Small intestine (tissue), 7 donors: ENCODE results near the gene GAB1. TPM values are rescaled to one million over a fixed set of nuclear protein-coding genes. Genes with fewer than 3 reads are reported as not detected.
"Not testable (repeated sequence)": the region's sequence is repeated elsewhere in the genome, so short reads cannot be mapped to it uniquely, and the experiment has no call there.

Source experiments
- DNase-seq, 2 donors: peaks; one replicate each; pipeline versions ENCODE4 v3.0.0 to v3.0.0-alpha.2; 2013
- FAIRE-seq: peaks from 2 replicates; lab custom pipeline; 2012; peaks lifted over from hg19 to GRCh38; lab: Jason Lieb, UNC
- H3K27ac ChIP-seq, 3 donors: one replicate each; pipeline ENCODE4 v1.5.1; 2013; ENCODE audit warnings: low read length in 2 of 3, mild to moderate bottlenecking in 2 of 3, control low read depth in 1 of 3, inconsistent platforms in 1 of 3, low read depth in 1 of 3, moderate library complexity in 1 of 3
- H3K27me3 ChIP-seq, 3 donors: one replicate each; pipeline ENCODE4 v1.6.1; 2013; ENCODE audit warnings: low read length in 3 of 3, inconsistent platforms in 1 of 3; ENCODE audit not compliant: control insufficient read depth in 3 of 3, insufficient read depth in 3 of 3
- H3K36me3 ChIP-seq, 3 donors: one replicate each; pipeline ENCODE4 v1.6.1; 2013; ENCODE audit warnings: low read length in 3 of 3, inconsistent platforms in 1 of 3, low read depth in 1 of 3, mild to moderate bottlenecking in 1 of 3, moderate library complexity in 1 of 3; ENCODE audit not compliant: control insufficient read depth in 3 of 3, insufficient read depth in 2 of 3
- H3K4me1 ChIP-seq, 3 donors: one replicate each; pipeline ENCODE4 v1.6.1; 2013; ENCODE audit warnings: low read length in 2 of 3, inconsistent platforms in 1 of 3, low read depth in 1 of 3, mild to moderate bottlenecking in 1 of 3, moderate library complexity in 1 of 3; ENCODE audit not compliant: control insufficient read depth in 3 of 3, insufficient read depth in 2 of 3
- H3K4me3 ChIP-seq, 3 donors: one replicate each; pipeline ENCODE4 v1.5.1; 2013; ENCODE audit warnings: low read length in 3 of 3, control low read depth in 1 of 3, inconsistent platforms in 1 of 3, low read depth in 1 of 3, mild to moderate bottlenecking in 1 of 3, moderate library complexity in 1 of 3
- H3K9me3 ChIP-seq, 2 donors: one replicate each; pipeline ENCODE4 v1.6.1; 2013; ENCODE audit warnings: low read depth in 1 of 2, low read length in 1 of 2; ENCODE audit not compliant: control insufficient read depth in 2 of 2, insufficient read depth in 1 of 2
- WGBS, 3 donors: extraction: QIAGEN DNeasy Blood & Tissue Kit; methylation state at CpG; one replicate each; pipeline ENCODE4 v1.1.7; 2013; 5-methylcytosine and 5-hydroxymethylcytosine counted together
- polyA plus RNA-seq, 4 donors: library from polyadenylated mRNA; stranded (reverse) in 3 of 4; unstranded in 1 of 4; fragments of 200-250 nt in 3 of 4; fragments of 120-200 nt in 1 of 4; gene quantifications; one replicate each; pipeline versions ENCODE4 v1.2.1 to v1.2.3, GENCODE V29; 2013
- donor health status: healthy with polysubstance abuse.
- donor health status: control.
- donor health status: control.
- donor health status: Bipolar disorder and iron deficiency.
- donor health status: healthy.

The GAB1 gene
- polyA plus RNA-seq, 4 donors = 3.5 to 71.7 (median 6.7) TPM

DNA sequence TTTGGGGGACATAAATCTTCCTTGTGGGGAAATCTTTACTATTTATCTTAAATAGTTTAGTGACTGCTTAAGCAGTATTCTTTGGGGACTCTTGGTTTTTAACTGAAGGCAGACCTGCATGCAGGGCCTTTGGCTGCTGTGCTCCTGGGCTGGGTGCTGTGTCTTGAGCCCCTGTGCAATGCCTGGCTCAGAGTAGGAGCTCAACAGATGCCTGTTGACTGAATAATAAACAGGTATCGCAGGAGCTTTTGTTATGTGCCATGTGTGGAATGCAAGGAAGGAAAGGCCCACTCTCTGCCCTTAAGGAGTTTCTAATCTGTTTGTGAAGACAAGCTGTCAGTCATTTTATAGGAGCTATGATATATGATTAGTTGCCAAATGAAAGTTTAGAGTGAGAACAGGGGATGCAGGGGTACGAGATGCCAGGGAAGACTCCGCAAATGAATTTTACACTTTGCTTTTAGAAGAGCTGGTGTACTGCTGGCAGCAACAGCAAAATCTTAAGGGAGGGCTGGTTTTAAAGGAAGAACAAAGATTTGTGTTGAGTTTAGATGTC lies 6.7 kb downstream of the GAB1 start:
- Histone ChIP-seq H3K27ac (no peak overlapping the region), H3K27me3 (no peaks in the 10 kb centered on the region), H3K36me3 (no peaks in the 10 kb centered on the region), H3K4me1 (peaks cover 0 to 28% (median 12%) of the 10 kb centered on the region in 3 donors), H3K4me3 (peak overlapping the region in 1 of 3 donors; percentile 3), H3K9me3 (no peaks in the 10 kb centered on the region)
- DNase-seq (no peak), FAIRE-seq (no peak)
- 88 to 92% (median 90%) methylated on average over 3 of the region's 3 CpGs for WGBS, 3 donors

DNA sequence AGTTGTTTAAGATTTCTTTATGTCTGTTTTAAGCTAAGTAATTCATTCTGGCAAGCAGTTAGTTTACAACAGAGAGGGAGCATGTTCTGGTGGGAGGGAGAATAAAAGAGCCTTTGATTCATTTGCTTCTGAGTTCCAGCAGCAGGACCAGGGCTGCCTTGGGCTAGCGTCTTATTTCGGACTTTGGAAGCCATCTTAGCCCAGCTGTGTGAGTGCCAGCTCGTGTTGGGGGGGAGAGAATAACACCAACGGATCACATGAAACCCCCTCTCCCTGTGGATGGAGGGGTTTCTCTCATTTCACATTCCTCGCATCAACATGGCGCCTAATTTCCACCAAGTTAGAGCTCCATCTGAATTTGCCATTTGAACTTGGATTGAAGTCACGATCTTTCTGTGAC lies 7.4 kb downstream of the GAB1 start:
- FAIRE-seq (no peak), DNase-seq (no peak)
- Histone ChIP-seq H3K27ac (peak overlapping the region in 2 of 3 donors; percentile 2 to 37), H3K4me1 (peaks cover 0 to 28% (median 12%) of the 10 kb centered on the region in 3 donors), H3K4me3 (no peak overlapping the region), H3K27me3 (no peaks in the 10 kb centered on the region), H3K9me3 (no peaks in the 10 kb centered on the region), H3K36me3 (no peaks in the 10 kb centered on the region)
- 72 to 83% (median 81%) methylated on average over 7 of the region's 7 CpGs for WGBS, 3 donors

DNA sequence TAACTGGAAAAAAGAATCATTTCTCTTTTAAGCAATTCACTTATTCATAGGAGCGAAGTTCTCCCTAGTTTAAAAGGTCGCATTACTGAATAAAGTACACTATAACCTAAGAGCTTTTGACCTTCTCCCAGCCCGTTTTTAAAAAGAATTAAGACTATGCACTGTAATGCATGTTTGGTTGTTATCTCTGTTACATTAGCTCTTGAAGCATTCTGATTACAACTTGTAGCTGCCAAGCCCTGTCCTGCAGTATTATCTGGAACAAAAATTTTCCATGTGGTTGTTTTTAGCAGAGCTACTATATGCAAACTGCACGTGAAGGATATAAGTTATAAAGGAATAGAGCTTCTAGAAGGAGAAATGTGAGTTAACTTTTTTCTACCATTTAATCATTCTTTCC lies 8.1 kb downstream of the GAB1 start:
- DNase-seq (no peak), FAIRE-seq (no peak)
- H3K9me3 ChIP-seq = no peaks in the 10 kb centered on the region
- peak overlapping the region in 1 of 3 donors; percentile 8 for H3K27ac ChIP-seq
- H3K36me3 ChIP-seq = no peaks in the 10 kb centered on the region
- peaks cover 0 to 25% (median 12%) of the 10 kb centered on the region in 3 donors for H3K4me1 ChIP-seq
- no peaks in the 10 kb centered on the region for H3K27me3 ChIP-seq
- WGBS, 3 donors = 34 to 51% (median 43%) methylated on average over 4 of the region's 4 CpGs
- no peak overlapping the region for H3K4me3 ChIP-seq

DNA sequence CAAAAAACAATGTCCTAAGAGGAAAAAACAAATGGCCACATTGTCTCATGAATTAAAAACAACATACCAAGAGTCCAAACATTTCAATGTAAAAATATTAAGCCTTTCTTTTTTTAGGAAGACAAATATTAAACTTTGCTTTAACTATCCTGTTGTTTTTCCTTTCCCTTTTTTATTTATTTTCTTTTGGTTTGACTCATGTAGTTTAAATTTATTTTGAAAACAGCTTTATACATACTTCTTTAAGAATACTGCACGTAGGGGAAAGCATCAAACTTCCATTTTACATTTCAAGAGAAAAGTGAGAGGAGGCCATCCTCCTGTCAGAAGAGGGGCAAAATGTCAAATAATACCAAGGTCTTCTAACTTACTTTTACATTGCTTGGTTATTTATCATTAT lies 8.7 kb downstream of the GAB1 start:
- H3K27me3 ChIP-seq = no peaks in the 10 kb centered on the region
- H3K4me3 ChIP-seq = no peak overlapping the region
- H3K4me1 ChIP-seq = peaks cover 0 to 21% (median 12%) of the 10 kb centered on the region in 3 donors
- 79 to 86% (median 80%) methylated on average over 1 of the region's 1 CpG for WGBS, 3 donors
- DNase-seq = no peak
- no peaks in the 10 kb centered on the region for H3K9me3 ChIP-seq
- FAIRE-seq = no peak
- no peaks in the 10 kb centered on the region for H3K36me3 ChIP-seq
- peak overlapping the region in 1 of 3 donors; percentile 8 for H3K27ac ChIP-seq

DNA sequence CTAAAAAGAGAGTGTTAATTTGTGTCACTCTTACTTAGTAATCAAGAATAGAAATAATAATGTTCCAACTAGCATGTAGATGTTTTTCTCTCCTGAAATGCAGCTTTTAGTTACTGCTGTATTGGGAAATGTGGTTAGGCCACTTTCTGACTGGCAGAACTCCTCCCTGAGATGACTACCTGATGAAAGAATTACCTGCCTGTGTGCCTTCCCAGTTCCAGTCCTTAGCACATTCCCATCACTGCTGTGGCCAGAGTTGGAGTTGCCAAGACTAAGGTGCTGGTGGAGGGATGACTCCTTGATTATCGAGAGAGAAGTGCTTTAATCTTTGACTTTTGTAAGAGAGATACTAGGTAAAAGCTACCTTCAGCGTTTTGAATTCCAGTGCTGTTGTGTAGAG lies 9.5 kb downstream of the GAB1 start:
- H3K27ac ChIP-seq = peak overlapping the region in 2 of 3 donors; percentile 8 to 49
- no peaks in the 10 kb centered on the region for H3K27me3 ChIP-seq
- peaks cover 0 to 22% (median 12%) of the 10 kb centered on the region in 3 donors for H3K4me1 ChIP-seq
- H3K36me3 ChIP-seq = peaks cover 0 to under 1% (median 0%) of the 10 kb centered on the region in 3 donors
- H3K4me3 ChIP-seq = no peak overlapping the region
- FAIRE-seq = no peak
- no peaks in the 10 kb centered on the region for H3K9me3 ChIP-seq
- 51 to 76% (median 57%) methylated on average over 2 of the region's 2 CpGs for WGBS, 3 donors
- DNase-seq = no peak

DNA sequence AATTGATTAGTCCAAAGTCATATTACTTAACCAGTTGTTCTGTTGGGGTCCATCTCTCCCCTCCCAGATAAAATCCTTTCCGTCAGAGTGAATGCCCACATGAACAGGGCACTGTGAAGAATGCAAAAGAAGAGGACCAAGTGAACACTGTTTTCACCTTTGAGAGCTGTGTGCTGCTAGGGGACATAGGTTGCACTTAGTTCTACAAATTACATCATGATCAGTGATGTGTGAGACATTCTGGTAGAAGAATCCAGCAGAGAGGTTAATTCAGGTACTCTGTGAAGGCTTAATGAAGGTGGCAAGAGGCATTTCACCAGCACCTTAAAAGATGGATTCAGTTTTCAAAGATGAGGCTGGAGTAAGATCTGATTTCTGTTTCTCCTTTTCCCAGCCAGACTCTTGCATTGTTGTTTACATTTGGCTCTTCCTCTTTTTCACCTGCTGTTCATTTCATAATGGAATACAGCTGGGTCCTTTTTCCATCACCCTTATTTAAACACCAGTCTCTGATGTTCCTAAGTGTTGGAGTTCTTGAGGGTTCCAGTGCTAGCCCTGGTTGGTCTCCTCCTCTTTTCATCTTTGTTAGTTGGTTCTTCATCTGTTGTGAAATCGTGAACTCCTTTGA lies 10.9 kb downstream of the GAB1 start:
- no peaks in the 10 kb centered on the region for H3K27me3 ChIP-seq
- H3K36me3 ChIP-seq = peaks cover 0 to 3% (median 0%) of the 10 kb centered on the region in 3 donors
- no peak overlapping the region for H3K27ac ChIP-seq
- FAIRE-seq = no peak
- WGBS, 3 donors = 73 to 82% (median 76%) methylated on average over 2 of the region's 2 CpGs
- DNase-seq = no peak
- no peak overlapping the region for H3K4me3 ChIP-seq
- no peaks in the 10 kb centered on the region for H3K9me3 ChIP-seq
- H3K4me1 ChIP-seq = peaks cover 2 to 36% (median 19%) of the 10 kb centered on the region in 3 donors

DNA sequence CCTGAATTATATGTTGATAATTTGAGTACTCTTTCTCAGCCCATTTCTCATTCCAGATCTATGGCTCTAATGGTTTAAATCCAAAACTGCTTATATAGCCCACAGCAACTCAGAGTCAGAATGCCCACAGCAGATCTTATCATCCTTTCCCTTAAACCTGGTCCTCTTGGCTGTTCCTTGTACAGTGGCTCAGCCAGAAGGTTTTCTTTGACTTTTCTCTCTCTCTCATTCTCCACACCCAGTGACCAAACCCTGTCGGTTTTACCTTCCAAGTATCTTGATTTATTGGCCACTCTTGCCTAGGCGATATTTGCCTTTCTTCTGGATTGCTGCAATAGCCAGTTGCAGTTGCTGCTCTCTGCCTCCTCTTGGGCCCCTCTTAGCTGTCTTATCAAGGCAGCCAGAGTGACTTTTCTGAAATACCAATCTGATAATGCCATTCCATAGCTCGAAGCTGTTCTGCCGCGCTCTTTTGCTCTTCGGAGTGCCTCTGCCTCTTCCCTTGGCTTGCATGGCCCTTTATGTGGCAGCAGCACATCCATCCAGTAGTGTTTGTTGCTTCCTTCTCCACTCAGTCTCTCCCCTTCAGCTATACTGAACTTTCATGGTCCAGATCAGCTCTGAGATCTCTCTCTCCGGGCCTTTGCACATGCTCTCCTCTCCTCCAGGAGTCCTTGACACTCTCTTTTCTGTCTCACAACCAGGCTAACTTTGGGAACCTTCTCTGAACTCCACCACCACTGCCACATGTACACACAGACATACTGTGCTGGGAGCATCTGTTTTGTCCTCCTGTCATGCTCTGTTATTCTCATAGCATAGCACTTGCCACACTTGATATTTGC lies 11.8 kb downstream of the GAB1 start:
- DNase-seq = peak in 1 of 2 donors; percentile 60

DNA sequence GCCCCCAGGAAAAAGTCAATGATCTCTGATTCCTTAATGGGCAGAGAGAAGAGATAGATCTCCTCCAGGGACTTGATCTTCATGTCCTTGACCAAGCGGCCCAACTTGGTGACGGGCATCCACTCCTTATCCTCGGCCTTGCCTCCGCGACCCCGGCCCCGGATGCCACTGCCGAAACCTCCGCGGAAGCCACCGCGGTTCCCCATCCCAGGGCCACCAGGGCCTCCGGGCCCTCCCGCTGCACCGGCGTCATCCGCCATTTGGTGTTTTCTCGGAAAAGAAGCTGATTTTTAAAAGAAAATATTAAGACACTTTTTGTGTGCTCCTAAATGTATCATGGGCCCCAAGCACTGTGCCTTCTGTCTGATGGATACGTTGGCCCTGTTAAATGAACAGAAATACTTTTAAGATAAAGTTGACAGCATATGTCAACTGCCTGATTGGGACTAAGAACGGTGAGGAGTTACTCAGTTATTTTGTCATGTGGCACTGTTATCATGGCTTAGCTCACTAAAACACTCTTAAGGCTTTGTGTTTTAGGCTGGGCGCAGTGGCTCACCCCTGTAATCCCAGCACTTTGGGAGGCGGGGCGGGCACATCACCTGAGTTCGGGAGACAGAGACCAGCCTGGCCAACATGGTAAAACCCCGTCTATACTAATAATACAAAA lies 13.3 kb downstream of the GAB1 start:
- WGBS, 3 donors = 95 to 97% (median 95%) methylated on average over 25 of the region's 25 CpGs
- DNase-seq, FAIRE-seq: not testable (repeated sequence)

More for the DNA sequence above, 11.8 kb downstream of the GAB1 start:
- peaks cover 0 to 3% (median 0%) of the 10 kb centered on the region in 3 donors for H3K36me3 ChIP-seq
- WGBS, 3 donors = 57 to 62% (median 61%) methylated on average over 7 of the region's 7 CpGs
- H3K27ac ChIP-seq = no peak overlapping the region
- peaks cover 2 to 44% (median 12%) of the 10 kb centered on the region in 3 donors for H3K4me1 ChIP-seq
- H3K9me3 ChIP-seq = no peaks in the 10 kb centered on the region
- H3K4me3 ChIP-seq = no peak overlapping the region
- H3K27me3 ChIP-seq = no peaks in the 10 kb centered on the region
- FAIRE-seq = no peak

More for the DNA sequence above, 13.3 kb downstream of the GAB1 start:
- H3K4me1 ChIP-seq = peaks cover 4 to 36% (median 14%) of the 10 kb centered on the region in 3 donors
- not testable (repeated sequence) for H3K36me3 ChIP-seq, H3K27me3 ChIP-seq, H3K4me3 ChIP-seq, H3K9me3 ChIP-seq, H3K27ac ChIP-seq
